GM12891 (cell line): Measurements from ENCODE around the gene UTP14A.

ENCODE experiments used
- PAX5 ChIP-seq: IDR thresholded peaks from 2 replicates; pipeline ENCODE4 v1.6.1; 2011; ENCODE audit warnings: low read length, moderate library complexity, mild to moderate bottlenecking; ENCODE audit not compliant: insufficient read depth, severe bottlenecking
- POLR2A ChIP-seq: IDR thresholded peaks from 2 replicates; pipeline ENCODE4 v1.6.1; 2011; ENCODE audit warnings: low read depth, low read length, control low read depth
- POLR2AphosphoS5 ChIP-seq: IDR thresholded peaks from 2 replicates; pipeline ENCODE4 v1.6.1; 2011; ENCODE audit warnings: low read depth, low read length, control low read depth
- POU2F2 ChIP-seq: IDR thresholded peaks from 2 replicates; pipeline ENCODE4 v1.6.1; 2011; ENCODE audit warnings: low read depth, mild to moderate bottlenecking, control low read depth, low read length, moderate library complexity
- SPI1 ChIP-seq: IDR thresholded peaks from 2 replicates; pipeline ENCODE4 v1.6.1; 2011; ENCODE audit warnings: low read depth, low read length, control low read depth
- TAF1 ChIP-seq: IDR thresholded peaks from 2 replicates; pipeline ENCODE4 v1.6.1; 2011; ENCODE audit warnings: low read depth, low read length, control low read depth

GRCh38 chrX:129932016-129932820 lies 26.3 kb downstream of the UTP14A start:
- no peak for TF ChIP-seq TAF1
- no peak for TF ChIP-seq POU2F2
- no peak for TF ChIP-seq POLR2AphosphoS5
- no peak for TF ChIP-seq POLR2A
- no peak for TF ChIP-seq PAX5
- no peak for TF ChIP-seq SPI1
